Medulla oblongata (tissue), 1 donor: Measurements from ENCODE around the gene WDR86.
A peak's percentile ranks its signal among the peaks of the same experiment; 100 is the strongest.

Source experiments
- DNase-seq: peaks from one replicate; pipeline ENCODE4 v3.0.0-alpha.2; 2015; ENCODE audit errors: extremely low spot score

Gene WDR86

GRCh38 chr7:151379534-151380198 lies 30.2 kb downstream of the WDR86 start:
- no peak for DNase-seq

DNA sequence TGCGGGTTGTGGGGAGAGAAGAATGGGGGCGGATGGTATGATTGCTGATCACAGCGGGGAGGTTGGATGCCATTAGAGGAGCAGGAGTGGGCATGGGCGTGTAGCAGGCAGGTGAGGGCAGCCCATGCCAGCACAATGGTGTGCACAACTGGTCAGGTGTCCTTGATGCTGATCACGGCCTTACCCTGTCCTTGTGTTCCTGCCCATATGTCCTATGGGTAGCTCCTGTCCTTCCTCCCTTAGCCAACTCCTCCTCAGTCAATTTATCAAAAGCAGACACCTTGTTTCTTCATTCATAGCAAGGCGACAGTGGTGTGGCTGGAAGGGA lies 30.7 kb downstream of the WDR86 start:
- DNase-seq = no peak

- DNase-seq = no peak
These were observed 31.2 kb downstream of the WDR86 start for GRCh38 chr7:151378496-151379192.

DNA sequence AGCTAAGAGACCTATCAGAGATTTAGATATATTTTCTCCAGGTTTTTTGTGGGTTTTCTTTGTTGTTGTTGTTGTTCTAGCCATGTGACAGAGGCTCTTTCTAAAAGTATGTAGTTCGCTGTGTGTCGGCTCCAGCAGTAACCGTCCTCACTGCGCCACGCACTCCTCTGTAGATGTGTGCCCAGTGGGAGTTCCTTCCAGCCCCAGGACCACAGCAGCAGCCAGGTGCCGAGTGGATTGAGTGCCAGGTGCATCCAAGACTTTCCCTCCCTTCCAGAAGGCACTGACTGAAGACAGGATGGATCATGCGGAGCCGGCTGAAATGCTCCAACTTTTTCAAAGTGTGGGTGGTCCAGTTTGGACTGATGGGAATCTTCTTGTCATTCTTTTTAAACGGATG lies 31.8 kb downstream of the WDR86 start:
- no peak for DNase-seq

- DNase-seq = no peak
These were observed 32.4 kb downstream of the WDR86 start for GRCh38 chr7:151377406-151377805.

GRCh38 chr7:151376218-151376902 lies 33.5 kb downstream of the WDR86 start:
- DNase-seq = no peak

DNA sequence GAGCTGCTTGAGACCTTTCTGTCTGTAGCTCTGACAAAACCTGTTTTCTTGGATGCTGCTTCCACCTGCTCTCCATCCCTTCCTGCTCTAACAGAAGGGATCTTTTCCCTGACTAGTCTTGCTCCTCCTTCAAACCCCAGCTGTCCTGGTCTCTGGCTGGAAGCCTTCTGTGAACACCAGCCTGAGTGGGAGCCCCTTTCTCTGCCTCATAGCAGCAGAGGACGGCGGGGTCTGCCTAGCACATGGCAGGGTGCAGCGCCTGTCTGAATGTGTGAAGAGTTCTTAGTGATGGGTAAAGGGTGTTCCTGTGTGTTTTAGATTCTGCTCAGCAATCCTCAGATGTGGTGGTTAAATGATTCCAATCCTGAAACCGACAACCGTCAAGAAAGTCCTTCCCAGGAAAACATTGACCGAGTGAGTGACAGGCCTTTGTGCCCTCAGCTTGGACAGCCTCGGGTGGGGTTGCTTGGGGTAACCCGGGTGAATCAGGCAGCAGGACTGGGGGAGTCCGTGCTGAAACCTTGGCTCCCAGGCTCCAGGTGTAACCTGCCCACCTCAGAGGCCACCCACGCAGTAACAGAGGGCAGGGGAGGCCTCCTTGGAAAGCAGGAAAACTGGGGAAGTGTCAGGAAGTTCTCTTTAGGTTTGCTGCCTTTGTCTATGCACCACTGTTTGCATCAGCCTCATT lies 34.2 kb downstream of the WDR86 start:
- no peak for DNase-seq

DNA sequence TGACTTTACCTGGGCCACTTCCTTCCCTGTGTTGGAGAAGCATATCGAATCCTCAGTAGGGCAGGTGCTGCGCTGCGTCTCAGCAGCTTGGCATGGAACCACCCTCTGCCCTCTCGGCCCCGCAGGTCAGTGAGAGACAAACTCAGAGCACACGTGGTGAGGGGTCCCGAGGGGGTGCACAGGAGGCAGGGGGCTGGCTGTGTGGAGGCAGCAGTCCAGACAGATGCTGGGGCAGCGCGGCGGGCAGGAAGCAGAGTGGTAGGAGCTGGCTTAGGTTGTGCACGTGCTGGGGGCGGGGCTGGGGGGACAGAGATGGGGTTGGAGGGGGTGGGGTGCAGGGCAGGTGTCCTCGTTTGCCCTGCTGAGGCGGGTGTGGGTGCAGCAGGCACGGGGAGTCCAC lies 35.1 kb downstream of the WDR86 start:
- DNase-seq = no peak

- no peak for DNase-seq
These were observed 35.7 kb downstream of the WDR86 start for GRCh38 chr7:151374139-151374538.

- no peak for DNase-seq
These were observed 36.2 kb downstream of the WDR86 start for GRCh38 chr7:151373599-151373998.

GRCh38 chr7:151372612-151373265 lies 37.1 kb downstream of the WDR86 start:
- no peak for DNase-seq

DNA sequence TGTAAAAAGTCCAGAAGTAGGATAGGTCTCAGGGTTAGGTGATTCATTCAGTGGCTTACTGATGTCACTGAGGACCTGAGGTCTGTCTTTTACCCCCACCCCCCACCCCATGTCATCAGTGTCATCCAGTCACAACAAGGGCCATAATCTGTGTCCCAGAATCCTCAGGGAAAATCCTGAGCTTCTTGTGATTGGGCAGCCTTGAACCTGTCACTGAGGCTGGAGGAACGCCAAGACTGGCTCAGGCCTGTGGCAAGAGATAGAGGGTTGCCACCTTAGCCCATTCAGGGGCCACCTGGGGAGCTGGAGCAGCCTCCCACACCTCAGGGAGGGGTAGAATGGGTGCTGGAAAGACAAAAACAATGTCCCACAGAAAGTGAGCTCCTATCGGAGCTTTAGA lies 38.6 kb downstream of the WDR86 start:
- DNase-seq = no peak

DNA sequence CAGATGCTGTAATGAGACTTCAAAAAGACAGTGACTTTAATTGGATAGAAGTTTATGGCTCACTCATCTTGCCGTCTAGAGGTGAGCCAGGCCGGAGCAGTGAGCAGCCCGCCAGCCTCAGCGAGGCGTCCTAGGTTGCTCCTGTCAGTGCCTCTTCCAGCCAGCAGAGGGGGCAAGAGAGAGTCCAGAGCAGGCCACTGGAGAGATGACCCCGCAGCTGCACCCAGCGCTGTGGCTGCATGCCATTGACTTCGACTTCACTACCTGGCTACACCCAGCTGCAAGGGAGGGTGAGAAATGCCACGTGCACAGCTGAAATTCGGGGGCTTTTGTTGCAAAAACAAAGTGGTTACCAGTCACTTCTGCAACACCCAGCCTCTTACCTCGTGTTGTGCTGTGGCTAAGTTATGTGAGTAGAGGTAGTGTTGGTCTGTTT lies 41.7 kb downstream of the WDR86 start:
- peak; percentile 79 for DNase-seq

DNA sequence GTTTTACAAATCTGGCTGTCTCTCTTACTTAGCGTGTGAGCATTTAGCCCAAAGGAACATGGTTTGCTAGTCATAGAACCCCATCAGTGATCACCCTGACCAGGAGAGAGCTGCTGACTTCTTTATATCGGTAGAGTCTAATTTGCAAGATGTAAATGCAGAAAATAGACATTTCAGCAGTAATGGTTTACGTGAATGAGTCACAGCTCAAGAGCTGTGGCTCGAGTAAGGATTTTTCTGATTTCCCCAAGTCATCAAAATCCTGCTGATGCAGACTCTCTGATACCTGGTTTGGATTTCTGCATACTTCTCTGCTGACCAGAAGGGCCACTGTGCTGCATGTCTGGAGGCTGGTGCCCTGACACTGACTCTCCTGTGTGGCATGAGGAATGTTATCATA lies 42.6 kb downstream of the WDR86 start:
- no peak for DNase-seq

DNA sequence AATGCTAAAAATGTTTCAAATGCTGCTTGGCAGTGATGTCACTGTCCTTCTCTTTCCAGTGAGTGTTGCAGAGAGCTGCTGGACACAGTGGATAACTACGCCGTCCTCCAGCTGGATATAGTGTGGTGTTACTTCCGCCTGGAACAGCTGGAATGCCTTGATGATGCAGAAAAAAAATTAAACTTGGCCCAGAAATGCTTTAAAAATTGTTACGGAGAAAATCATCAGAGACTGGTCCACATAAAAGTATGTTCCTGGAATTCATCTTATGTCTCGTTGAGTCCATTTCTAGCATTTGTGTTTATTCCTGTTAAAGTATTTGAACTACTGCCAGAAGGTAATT lies 43.0 kb downstream of the WDR86 start:
- DNase-seq = no peak

DNA sequence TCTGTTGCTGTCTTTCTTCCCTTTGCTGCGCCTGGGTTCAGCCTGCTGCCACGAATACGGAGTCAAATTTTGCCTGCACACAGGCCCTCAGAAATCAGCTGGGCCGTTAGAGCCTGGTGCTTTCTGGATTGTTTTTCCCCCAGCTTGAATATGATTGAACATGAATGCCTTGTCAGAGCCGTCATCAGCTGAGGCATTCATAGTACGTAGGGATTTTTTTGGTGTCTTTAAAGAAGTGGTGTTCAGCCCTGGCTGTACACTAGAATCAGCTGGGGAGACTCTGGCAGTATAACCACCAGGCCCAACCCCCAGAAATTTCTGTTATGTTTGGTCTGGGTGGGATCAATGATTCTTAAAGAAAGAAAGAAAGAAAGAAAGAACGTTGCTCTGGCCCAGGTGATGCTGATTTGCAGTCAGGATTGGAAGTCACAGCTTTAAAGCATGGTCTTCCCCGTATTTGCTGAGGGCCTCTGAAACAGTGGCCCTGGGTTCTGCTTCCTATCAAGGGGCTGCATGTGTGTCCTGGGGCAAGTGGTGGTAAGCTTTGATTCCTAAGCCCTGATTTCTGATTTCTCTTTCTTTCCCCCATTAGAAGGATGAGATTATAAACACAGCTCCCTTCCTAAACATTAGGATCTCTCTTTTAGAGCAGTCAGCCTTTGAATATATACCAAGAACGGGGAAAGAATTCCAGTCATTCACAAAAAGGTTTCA lies 43.5 kb downstream of the WDR86 start:
- DNase-seq = no peak

GRCh38 chr7:151363182-151363581 lies 46.7 kb downstream of the WDR86 start:
- no peak for DNase-seq

- DNase-seq = no peak
These were observed 48.5 kb downstream of the WDR86 start for GRCh38 chr7:151361193-151361959.

DNA sequence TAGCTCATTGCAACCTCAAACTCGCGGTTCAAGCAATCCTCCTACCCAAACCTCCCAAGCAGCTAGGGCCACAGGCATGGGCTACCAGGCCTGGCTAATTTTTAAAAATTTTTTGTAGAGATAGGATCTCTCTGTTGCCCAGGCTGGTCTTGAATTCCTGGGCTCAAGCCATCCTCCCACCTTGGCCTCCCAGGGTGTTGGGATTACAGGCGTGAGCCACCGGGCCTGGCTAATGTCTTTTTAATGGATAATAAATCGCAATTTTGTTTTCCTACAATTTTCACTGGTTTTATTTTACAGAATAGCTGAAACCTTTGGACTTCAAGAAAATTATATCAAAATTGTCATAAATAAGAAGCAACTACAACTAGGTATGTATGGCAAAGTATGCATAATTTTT lies 57.3 kb downstream of the WDR86 start:
- DNase-seq = no peak

DNA sequence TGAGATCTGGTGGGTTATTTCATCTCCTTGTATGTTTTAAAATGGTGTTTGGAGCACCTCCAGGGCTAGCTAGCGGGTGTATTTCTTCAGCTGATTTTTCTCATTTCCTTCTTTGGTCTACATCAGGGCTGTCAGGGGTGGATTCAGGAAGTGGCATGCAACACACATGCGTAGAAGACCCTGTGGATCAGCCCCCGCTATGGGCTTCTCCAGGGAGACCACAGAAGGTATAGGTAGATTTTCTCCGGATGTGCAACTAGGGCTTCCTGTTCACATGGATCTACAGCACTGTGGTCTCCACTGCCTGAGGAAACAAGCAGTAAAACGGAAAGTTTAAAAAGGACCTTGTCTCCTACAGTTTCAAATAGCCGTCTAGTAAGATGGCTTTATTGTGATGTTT lies 57.9 kb downstream of the WDR86 start:
- peak; percentile 43 for DNase-seq

DNA sequence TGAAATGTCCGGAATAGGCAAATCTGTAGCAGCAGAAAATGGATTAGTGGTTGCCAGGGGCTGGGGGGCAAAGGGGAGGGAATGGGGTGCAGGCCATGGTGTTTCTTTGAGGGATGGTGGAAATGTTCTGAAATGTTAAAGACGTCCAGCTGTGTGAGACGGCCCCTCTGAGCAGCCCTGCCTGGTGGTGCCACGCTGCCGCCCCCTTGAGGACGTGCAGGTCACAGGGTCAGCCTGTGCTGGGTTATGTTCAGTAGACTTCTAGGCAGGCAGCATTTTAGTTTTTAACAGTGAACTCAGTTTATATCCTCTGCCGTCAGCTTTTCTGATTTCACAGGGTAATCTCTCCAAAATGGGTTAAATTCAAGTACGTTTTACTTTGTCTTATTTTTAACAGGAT lies 58.8 kb downstream of the WDR86 start:
- DNase-seq = no peak
